ENCODE data around the gene PTPRN2. TPM values are rescaled to one million over a fixed set of nuclear protein-coding genes. Genes with fewer than 3 reads are reported as not detected.
"Not testable (repeated sequence)": the region's sequence is repeated elsewhere in the genome, so short reads cannot be mapped to it uniquely, and the experiment has no call there.

Gene PTPRN2
- total RNA-seq, 1 donor from 2014 or later, result 3.1 TPM

DNA sequence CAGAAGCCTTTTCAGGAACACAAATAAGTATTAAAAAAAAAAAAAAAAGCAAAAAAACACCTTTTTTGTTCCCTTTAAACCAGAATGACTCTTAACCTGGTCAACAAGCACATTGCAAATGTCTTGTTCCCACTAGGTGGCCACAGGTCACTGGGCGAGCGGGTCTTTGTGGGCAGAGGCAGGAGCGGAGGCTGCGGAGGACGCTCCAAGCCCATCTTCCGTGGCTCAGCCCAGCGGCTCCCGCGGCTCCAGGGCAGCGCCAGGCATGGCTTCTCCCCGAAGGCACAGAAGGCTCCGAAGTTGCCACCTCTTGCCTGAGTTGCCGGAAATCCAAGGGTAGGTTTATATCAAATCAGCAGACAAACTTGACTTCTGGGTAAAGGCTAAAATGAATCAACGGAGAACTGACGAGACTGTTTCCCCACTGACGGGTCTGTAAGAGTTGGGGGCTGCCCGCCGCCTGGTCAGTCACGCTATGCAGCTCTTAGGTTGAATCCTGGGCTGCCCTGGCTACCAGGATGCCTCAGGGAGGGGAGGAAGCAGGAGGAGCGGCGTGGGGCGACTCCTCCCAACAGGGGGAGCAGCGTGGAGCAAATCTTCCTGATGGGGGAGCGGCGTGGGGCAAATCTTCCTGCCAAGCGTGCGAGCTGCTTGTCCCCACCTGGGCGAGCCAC is 144.5 kb downstream of the PTPRN2 start:
- DNase-seq, result no peak

DNA sequence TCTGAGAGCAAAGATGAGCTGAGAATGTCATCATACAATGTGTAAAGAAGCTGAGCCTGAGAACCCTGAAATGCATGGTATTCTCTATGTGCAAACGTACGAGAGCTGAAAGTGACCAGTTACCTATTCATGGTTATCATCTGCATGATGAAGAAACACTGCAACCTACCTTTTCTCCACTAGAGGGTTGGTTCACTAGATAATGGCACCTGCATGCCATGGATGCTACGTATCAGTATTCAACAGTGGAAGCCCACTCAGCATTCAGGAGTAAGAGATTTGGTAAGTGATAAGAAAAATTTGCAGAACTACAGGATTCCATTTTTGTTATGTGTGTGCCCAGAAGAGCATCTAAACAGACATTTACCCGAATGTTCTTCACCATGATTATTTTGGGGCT is 145.4 kb downstream of the PTPRN2 start:
- DNase-seq, result no peak

DNA sequence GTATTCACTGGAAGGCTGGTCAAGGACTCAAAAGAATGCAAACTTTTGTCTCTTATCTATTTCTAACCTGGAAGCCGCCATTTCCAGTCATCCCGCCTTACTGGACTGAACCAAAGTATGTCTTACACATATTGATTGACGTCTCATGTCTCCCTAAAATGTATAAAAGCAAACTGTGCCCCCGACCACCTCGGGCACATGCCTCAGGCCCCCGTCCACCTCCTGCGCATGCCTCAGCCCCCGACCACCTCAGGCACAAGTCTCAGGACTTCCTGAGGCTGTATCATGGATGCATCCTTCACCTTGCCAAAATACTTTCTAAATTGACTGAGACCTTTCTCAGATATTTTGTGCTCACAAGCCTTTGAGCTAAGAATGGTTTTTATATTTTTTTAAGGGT is 148.6 kb downstream of the PTPRN2 start:
- no peak for DNase-seq

DNA sequence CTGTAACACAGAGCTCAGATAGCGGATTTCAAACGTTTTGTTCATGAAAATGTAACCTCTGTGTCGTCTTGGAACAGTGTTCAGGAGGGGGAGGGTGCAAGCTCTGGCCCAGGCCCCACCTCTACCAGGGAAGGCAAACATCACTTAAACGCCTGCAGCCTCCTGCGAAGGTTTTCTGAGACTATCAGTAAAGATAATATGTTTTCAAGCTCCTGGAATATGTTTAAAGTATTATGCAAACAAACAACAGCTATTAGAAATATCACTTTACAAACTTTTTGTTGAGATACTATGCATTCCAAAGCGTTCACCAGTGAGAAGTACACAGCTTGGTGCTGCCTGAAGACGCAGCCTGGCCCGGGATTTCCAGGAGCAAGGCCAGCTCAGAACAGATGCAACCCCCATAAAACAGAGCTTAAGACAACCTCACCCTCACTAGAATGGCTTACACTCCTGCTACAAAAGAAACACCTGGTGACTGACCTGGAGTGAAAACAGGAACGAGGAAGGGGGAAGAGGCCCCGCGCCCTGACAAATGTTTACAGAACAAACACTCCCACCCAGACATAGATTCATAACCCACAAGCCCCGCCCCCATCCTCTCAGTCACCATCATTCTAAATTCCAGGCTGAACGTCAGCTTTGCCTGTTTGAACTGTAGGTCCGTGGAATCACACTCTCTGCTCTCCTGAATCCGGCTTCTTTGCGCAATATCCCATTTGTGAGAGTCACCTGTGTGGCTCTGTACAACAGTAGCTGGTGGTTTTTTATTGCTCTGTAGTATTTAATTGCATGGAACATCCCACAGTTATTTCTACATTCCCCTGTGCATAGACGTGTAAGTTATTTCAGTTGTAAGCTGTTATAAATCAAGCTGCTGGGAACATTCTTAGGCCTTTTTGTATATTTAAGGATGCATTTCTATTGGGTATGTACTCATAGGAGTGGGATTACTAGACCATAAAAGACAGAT is 155.0 kb downstream of the PTPRN2 start:
- DNase-seq, result peak; percentile 61

DNA sequence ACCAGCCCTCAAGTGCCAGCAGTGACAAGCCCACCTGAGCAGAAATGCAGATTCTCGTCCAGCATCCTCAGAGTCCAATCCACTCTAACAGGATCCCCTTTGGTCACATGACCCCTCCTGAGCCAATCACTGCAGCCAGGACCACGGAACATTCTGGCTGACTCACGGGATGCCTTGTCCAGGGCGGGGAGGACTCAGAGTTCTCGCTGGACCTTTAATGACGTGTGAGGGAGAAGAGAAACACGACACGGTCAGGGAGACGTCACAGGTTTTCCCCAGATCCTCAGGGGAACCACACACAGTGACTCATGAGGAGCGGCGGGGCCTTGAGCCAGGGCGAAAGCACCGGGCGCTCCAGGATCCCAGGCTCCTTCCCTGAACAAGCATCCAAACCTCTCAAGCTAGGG is 155.7 kb downstream of the PTPRN2 start:
- DNase-seq, result peak; percentile 55

DNA sequence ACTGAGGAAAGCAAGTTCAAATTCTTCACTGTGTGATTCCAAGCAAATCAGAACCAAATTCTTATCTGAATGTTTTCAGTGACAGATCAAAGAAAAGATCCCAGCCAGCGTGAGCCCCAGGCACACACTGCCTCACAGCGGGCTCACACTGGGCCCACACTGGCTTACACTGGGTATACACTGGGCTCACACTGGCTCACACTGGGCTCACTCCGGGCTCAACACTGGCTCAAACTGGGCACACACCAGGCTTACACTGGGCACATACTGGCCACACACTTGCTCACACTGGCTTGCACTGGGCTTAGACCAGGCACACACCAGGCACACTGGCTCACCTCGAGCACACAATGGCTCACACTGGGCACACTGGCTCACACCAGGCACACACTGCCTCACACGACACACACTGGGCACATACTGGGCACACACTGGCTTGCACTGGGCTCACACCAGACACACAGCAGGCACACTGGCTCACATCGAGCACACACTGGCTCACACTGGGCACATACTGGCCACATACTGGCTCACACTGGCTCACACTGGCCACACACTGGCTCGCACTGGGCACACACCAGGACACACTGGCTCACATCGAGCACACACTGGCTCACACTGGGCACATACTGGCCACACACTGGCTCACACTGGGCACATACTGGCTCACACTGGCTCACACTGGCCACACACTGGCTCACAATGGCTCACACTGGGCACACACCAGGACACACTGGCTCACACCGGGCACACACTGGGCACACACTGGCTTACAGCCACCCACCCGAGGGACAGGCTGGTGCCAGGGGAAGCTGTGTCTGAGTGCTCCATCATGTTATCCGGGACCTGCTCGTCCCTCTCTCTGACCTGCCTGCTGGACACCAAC is 156.3 kb downstream of the PTPRN2 start:
- DNase-seq, result no peak

DNA sequence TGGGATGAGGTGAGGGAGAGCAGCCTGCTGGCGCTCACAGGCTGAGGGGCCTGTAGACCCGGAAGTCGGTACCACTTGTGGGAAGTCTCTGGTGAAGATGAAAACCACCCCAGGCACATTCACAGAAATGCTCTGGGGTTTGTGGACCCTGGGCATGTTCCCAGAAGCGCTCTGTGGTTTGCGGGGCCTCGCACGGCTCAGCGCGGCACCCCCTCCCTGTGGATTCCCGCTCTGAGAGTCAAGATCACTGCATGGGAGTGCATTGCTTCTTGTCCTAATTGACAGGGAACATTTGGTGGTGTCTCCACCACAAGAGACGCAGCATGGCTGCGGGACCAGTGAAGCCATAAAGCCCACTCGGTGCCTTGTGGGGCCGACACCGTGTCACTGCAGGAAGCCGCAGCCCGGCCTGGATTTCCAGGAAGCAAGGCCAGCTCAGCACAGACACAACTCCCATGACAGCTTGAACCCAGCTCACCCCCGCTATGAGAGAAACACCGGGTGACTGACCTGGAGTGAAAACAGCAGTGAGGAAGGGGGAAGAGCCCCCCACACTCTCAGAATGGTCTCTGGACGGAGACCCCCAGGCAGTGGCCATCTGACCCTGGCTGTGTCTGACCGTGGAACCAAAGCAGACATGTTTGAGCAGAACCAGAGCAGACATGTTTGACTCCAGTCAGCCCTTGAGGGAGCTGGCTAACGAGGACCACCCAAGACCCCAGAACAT is 157.2 kb downstream of the PTPRN2 start:
- DNase-seq, result no peak

DNA sequence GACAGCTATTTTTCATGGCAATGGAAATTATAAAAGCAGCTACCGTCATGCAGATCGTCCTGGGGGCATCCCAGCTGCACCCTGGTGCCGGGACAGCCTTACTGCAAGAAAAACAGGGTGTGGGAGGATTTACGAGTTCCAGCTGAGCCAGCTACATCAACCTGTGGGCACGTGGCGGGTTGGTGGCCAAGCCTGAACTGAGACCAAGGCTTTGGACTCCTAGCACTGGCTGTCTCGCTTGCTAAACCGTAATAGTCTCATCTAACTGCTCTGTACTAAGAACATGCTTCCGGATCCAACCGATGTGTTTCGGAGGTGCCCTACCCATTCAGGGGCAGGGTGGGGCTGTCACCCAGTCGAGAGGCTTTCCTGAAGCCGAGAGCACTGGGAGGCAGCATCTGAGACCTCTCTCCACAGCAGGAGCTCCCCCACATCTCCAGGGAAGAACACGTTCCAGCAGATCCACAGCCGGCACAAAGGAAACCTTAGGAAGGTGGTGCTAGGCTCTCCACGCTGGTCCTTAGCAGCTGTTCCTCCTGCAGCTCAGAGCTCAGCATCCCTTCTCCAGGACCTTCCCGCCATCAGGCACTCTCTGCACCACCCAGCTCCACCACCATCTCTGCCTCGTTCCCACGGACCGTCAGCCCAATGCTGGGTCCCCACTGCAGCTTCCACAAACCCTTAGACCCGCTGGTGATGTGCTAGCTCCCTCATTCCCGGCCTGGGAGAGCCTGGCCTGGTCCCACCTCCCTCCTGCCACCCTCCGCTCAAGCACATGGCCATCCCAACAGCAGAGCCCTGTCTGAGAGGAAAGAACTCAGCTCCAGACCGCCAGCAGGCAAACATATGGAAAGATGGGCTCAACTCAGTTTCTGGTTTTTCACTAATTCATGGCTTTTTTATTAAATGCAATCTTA is 158.5 kb downstream of the PTPRN2 start:
- DNase-seq, result no peak

DNA sequence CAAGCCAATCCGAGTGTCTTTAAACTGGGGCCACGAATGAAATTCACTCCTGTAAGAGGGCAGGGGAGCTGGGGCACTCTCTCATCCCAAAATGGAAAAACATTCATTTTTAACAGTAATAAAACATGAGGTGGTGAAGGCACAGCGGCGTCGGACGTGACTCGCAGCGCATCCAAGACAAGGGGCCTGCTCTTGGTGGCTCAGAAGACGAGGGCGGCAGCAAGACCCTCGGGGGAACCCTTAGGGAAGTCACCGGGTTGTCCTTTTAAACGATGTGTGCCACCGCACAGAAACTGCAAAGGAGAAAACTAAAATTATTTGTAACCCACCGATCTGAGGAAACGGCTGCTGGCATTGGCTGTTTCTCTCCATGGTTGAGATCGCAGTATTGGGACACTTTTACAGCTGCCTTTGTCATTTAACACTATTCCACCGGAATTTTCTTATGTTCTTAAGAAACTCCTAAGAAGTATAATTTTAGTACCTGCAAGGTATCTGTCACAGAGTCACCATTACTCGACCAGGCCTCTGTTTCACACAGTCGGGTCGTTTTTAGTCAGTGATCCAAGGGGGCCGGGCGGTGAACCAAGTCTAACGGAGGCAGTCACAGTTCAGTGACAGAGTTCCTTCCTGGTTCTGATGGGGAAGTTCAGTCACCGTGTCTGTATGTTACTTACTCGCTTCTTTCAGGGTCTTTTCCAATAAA is 159.3 kb downstream of the PTPRN2 start:
- no peak for DNase-seq

DNA sequence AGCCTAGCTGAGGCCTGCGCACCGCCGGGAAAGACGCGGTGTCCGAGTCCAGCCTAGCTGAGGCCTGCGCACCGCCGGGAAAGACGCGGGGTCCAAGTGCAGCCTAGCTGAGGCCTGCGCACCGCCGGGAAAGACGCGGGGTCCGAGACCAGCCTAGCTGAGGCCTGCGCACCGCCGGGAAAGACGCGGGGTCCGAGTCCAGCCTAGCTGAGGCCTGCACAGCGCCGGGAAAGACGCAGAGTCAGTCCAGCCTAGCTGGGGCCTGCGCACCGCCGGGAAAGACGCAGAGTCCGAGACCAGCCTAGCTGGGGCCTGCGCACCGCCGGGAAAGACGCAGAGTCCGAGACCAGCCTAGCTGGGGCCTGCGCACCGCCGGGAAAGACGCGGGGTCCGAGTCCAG is 161.9 kb downstream of the PTPRN2 start:
- DNase-seq, result not testable (repeated sequence)

DNA sequence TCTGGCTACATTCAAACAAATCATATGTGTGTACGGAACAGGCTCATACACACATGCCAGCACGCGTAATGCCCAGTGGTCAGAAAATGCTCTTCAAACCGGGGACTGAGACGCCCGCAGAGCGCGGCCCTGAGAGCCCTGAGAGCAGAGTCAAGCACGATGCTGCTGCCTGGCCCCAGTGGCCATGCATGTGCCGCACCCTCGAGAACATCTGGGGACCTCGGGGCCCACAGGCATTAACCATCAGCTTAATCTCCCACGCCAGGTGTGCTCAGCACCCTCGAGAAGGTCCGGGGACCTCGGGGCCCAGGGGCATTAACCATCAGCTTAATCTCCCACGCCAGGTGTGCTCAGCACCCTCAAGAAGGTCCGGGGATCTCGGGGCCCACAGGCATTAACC is 163.1 kb downstream of the PTPRN2 start:
- DNase-seq, result no peak

DNA sequence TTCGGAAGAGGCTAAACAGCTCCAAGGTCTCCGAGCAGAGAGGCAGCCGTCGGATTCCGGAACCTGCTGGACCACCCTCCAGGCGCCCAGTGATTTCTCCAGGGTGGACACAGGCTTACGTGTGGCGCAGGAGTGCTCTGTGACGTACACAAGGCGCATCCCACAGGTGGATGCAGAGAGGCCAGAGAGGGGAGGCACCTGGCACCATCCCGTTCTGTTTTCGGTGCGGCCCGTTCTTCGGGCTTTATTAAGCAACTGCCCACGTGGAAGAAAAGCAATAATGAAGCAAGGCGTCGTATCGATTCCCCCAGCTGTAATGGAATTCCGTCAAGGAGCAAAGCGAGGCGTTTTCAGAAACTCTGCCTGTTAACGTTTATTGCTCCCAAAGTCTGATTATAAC is 163.6 kb downstream of the PTPRN2 start:
- DNase-seq, result no peak

DNA sequence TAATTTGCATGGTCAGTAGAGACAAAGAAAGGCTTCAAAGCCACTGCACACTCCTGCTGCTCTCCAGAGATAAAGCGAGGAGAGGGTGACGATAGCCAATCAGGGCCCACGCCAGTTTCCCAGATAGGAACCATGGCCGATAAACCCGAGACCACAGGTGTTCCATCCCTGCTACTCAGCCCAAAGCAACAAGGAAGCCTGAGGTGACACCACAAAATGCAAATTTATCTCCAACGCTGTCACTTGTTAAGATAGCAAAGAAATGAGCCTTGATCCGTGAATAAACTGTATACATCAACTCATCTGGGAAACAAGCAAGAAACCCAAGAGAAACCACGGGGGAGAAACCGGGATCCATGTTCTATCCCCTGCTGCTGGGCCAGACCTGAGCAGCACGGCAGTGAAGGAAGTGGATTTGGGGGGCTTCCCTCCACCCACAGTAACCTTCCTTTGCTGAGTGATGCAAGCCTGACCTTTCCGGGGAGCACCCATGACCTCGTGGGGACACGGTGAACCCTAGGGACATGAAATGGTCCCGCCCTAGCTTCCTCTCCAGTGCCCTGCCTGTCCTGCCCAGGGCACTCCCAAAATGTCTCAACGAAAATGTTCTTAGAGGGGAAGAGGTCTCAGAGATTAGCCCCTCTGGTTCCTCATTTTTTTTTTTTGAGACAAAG is 164.6 kb downstream of the PTPRN2 start:
- DNase-seq, result no peak

DNA sequence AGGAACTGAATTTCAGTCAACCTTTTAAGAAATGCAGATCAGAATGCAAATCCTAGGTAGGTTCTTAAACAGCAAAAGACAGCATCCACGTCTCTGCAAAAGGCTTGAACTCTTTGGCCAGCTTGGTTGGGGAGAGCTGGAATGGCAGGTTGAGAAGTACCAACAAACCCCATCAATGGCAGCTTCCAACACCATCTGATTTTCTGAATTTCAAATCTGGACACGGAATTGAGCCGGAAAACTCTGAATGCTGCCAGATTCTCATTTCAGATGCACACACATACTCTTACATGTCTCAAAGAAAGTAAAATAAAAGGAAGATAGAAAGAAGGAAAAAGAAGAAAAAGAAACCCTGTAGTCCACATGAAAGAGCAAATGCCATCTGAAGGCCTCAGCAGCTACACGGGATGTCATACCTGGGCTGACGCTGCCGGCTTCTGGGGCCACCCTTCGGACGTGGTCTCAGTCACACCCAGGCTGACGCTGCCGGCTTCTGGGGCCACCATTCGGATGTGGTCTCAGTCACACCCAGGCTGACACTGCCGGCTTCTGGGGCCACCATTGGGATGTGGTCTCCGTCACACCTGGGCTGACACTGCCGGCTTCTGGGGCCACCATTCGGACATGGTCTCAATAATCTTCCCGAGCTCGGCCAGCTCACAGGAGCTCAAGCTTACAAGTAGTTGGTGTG is 165.3 kb downstream of the PTPRN2 start:
- no peak for DNase-seq

DNA sequence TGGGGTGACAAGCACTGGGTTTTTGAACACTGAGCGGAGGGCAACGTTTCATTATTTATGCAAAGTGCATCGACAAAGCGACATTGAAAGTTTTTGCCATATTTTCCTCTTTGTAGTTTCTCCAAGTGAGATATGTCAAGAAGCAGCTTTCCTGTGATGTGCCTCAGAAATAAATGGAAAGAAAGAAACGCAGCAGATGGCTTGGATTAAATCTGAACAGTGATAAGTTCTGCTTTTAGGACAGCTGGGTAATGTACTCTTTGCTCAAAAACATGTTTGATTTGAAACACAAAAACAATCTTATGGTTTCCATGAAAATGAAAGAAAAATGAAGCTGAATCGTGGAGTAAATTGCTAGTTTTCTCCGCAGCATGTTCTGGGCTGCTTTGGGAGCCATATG is 166.3 kb downstream of the PTPRN2 start:
- DNase-seq, result peak; percentile 41

DNA sequence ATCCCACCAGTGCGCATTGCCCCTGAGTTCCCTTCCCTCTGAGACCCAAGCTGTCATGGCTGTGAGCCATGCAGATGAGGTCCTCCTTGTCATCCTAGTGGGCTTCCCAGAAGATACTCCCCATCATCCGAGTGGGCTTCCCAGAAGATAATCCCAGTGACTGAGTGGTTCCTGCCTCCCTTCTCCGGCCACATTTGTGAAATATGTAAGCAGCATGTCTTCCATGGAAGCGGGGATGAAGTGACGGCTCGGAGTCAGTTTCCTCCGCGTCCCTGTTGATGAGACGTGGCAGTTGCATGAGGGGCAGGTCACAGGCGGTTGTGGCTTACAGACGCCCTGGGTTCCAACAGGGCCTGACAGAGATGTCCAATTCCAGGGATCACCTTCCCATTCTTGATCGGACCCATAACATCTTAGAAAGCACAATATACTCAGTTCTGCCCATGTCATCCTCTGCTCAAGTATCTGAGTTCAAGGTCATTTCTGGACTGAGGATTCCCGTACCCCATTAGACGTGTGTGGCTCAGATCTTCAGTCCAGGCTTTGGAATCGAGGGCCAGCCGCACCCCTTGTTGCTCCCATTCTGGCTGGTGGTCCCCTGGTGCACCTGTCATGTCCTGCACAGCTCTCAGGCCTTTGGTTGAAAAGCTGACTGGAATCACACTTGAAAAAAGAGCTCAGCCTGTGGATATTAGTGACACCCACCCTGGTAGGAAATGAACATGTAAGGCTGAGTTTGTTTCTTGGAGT is 166.9 kb downstream of the PTPRN2 start:
- DNase-seq, result no peak

DNA sequence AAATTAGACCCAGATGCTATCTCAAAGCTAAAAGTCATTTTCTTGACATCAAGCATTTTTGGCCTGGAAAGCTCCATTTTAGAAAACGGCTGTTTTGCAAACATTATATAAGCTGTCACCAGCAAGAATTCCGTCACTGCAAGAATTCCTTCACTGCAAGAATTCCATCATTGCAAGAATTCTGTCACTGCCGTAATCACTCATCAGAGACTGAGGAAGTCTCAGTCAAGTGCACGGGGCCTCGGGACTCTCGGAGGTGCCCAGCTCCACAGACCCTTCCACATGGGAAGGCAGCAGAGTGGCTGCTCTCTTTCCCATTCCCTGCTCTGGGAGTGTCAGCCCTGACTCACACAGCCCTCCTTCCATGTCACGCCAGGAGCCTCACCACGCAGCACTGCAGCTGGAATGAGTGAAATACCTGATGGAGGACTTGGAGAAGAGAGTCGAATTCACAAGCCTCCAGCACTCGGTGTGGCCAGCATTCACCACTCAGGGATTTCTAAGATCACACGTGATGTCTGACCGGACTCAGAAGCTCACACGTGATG is 168.3 kb downstream of the PTPRN2 start:
- no peak for DNase-seq

DNA sequence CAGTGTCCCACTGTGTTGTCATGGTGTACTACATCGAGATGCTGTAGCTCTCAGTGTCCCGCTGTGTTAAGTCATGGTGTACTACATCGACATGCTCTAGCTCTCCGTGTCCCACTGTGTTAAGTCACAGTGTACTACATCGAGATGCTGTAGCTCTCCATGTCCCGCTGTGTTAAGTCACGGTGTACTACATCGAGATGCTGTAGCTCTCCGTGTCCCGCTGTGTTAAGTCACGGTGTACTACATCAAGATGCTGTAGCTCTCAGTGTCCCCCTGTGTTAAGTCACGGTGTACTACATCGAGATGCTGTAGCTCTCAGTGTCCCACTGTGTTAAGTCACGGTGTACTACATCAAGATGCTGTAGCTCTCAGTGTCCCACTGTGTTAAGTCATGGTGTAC is 169.2 kb downstream of the PTPRN2 start:
- not testable (repeated sequence) for DNase-seq
